ENCODE results near the gene POM121L2.

Gene POM121L2

DNA sequence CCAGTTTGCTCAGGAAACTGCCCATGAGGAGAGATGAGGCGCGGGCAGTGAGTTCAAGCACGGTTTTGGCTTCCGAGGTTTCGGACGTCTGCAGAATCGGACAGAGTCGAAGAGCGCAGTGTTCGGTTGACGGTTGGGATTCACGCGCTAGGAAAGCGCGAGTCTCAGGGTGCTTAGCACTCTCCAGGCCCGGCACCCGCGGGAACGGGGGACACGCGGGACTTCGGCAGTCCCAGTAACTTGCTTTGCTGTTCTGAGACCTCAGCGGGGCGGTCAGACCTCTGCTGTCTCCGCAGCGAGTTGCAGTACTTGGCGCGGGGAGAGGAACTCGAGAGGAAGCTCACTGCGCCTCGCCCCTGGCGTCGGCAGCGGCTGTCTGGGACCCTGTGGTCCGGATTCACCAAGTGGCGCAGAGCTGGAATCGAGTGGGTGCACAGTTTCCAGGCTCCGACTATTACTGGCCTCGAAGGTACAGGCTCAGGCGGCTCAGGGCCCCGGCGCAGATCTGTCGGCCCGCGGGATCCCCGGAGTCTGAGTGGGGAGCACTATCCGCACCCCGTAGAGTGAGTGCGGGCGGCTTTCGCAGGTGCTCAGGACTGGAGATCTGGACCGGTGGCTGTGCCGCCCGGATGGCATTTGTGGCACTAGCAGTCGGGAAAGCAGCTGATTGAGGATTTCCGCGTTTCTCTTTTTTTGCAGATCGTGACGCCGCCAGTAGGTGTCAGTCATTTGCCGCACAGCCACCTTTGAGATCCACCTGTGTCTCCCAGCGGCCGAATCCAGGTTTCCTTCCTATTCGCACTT is at the start of gene POM121L2:
TSS of gene POM121L2 (minus strand) at position 128 of the 804 bp plus-strand sequence. CDS start at position 25, 103 bp downstream.
- DNase-seq: peak; percentile 70

DNA sequence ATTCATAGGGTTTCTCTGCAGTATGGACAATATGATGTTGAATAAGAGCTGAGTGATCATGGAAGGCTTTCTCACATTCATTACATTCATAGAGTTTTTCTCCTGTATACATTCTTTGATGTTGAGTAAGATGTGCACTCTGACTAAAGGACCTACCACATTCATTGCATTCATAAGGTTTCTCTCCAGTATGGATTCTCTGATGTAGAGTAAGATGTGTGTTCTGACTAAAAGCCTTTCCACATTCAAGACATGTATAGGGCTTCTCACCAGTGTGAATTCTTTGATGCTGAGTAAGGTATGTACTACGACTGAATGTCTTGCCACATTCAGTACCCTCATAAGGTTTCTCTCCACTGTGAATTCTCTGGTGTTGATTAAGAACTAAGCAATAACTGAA is 47.2 kb upstream of the POM121L2 start:
- no peak for DNase-seq

DNA sequence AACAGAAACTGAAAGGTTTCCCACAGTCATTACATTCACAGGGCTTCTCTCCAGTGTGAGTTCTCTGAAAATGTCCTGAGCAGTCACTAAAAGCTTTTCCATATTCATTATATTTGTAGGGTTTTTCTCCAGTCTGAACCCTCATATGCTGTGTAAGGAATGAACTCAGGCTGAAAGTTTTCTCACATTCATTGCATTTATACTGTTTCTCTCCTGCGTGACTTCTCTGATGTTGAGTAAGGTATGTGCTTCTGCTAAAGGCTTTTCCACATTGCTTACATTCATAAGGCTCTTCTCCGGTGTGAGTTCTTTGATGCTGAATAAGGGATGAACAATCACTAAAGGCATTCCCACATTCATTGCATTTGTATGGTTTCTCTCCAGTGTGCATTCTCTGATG is 46.7 kb upstream of the POM121L2 start:
- DNase-seq: no peak

DNA sequence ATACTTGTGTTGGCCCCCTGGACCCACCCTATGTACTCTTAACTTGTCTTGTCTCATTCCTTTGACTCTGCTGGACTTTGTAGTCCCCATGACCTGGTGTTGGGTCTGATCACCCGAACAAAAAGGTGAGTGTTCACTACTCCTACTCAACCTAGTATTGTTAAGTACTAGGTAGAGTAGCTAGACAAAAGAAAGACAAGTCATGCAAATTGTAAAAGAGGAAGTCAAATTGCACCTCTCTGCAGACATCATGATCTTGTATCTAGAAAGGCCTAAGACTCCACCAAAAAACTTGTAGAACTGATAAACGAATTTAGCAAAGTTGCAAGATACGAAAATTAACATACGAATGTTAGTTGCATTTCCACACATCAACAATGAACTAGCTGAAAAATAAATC is 40.8 kb upstream of the POM121L2 start:
- no peak for DNase-seq

DNA sequence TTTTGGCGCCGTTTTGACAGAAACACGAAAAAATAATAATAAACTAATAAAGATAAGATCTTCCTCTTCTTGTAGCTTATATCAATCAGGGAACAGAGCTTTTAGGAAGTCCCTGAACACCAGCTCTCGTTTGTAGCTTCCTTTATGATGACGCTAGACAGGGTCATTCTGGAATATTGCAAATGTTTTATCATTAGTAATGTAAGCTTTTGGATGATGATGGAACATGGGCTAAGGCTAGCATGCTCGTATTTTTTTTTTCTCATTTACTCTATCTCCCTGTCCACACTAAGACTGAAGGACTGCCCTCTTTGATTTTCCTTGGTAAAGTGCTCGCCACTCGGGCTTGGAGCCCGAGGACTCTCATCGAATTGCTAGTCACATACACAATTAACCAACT is 22.1 kb upstream of the POM121L2 start:
- DNase-seq: no peak

DNA sequence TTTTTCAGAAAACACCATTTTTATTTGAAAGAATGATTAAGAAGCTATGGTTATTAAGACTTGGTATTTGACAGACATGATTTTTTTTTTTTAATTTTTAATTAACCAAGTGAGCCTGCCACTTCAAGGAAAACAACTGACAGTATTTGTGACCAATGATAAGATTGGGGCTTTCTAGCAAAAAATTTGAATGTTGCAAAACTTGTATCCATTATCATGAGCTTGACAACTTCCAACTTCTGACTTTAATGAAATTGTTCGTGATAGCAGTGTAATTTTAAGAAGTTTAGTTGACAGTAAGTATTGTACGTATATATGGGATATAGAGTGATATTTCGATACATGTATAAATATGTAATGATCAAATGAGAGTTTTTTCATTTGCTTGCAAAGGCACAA is 21.6 kb upstream of the POM121L2 start:
- DNase-seq: no peak

DNA sequence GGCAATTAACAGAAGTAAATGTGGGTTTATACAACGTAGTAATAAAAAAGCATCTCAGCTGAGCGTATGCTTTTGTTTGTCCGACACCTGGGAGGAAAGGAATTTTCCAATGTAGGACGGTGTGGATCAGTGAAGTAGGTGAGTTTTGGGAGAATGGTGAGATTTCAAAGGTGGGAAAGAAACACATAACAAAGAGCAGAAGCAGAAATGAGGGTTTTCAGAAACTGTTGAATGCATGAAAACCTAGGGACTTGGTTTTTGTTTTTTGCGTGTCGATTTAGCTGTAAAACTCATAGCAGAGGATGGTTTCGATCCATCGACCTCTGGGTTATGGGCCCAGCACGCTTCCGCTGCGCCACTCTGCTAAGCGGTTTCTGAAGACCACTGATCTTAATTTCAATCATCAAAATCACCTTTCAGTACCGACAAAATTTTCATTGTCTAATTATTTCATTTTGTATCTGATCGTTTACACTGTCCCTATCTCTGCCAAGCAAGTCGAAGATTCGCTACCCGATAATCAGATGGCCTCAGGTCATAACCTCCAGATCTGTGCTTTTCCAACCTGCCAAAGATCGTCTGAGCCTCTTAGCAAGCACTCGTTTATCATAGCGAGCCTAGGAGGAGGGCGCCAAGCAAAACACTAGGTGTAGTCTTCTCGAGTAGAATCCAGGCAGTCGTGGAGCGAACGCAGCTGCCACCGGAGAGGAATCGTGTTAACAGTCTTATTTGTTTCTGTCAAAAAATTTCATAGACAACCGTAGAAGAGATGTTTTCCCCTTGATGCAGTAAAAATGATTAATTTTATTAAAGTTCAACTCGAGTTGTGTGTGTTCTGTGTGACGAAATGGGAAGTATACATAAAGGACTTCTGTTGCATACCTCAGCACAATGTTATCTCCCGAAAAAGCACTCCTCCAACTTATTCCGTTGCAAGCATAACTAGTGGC is 20.9 kb upstream of the POM121L2 start:
- DNase-seq: no peak

DNA sequence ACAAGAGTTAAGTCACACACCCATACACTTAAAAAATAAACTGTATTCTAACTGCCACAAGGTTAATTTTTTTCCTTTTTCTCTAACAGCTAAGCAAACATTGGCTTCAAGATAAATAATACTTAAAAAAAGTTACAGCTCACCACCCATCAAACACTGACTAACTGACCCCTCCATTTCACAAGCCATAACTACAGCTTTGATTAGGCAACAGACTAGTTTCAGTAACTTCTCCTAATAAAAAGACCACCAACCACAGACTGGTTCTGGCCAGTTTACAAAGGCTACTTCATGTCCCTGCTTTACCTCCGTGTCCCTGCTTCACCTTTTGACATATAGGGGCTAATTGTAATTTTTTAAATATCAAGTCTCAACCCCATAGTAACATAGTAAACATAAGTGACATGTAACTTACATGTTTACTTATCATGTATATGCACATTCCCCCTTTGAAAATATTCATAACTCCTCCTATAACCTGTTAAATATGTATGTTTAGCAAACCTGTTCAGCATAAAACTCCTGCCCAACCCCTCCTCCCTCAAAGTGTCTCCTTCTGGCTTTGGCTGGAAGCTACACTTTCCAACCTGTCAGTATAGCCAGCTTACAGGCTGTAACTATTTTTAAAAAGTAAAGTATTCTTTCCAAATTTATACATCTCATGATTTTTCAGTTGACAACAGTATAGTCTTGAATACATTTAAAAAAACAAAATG is 15.1 kb upstream of the POM121L2 start:
- no peak for DNase-seq

DNA sequence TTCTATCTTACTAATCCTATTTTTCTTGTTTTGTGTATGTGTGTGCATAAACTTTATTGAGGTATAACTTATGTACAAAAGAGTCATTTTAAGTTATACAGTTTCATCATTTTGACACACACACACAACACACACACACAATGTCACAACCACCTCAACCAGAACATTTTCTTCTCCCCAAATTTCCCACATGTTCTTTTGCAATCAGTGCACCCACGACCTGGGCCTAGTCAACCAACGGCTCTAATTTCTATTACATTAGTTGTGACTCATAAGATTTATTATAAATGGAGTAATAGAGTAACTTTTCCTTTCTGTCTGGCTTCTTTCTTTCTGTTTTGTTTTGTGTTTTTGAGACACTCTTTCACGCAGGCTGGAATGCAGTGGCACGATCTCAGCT is 9.8 kb upstream of the POM121L2 start:
- DNase-seq: no peak

DNA sequence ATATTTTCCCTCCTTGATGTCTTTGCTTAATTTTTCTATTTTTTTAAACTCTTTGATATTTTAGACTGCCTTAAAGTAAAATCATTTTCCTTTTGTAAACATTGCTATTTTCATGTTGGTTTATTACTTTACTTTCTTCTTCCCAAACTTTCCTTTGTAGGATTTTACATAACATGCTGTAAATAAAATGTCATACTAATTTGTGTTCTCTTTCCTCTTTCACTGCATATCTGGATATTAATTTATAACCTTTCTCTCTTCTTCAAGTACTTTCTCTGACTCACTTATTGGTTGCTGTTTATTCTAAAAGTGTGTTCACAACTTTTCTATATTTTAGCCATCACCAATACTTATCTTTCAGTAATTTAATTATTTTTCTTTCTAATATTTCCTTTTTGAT is 9.3 kb upstream of the POM121L2 start:
- DNase-seq: no peak

DNA sequence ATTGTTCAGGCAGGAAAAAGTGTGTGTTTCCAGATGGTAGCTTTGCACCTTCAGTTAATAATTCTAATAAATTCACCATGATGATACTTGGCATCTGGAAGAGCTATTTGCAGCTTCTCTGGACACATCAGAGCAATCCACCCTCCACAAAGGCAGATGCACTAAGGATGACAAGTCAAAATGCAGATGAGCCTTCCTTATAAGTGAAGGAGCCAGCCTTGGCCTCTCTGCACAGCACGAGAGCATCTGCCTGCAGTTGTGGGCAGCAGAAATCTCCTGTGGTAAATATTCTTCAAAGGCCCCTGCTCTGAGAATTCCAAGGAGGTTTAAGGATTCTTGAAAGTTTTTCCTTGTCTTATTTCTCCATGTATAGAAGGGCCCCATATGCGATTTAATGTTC is 6.9 kb upstream of the POM121L2 start:
- DNase-seq: no peak

DNA sequence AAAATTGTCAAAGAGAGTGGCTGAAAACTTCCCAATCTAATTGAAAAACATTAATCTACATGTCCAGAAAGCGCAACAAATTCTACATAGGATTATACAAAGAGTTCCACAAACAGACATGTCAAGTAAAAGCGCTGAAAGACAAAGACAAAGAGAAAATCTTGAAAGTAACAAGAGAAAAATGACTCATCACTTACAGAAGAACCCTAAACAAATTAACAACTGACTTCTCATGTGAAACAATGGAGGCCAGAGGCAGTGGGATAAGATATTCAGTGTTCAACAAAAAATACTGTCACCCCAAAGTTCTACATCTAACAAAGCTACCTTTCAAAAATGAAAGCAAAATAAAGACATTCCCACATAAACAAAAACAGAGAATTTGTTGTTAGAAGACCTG is 2.0 kb upstream of the POM121L2 start:
- no peak for DNase-seq

DNA sequence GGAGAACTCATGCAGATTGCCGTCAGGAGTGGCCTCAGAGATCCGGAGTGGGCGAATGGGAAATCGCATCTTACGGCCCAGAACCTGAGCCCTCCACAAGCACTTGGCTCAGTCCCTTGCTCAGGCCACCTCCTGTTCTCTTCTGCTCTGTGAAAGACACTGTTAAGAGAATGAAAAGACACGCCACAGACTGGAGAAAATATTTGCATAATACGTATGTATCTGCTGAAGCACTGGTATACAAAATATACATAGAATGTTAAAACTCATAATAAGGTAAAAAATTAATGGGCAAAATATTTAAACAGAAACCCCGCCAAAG is 838 bp upstream of the POM121L2 start:
- no peak for DNase-seq

DNA sequence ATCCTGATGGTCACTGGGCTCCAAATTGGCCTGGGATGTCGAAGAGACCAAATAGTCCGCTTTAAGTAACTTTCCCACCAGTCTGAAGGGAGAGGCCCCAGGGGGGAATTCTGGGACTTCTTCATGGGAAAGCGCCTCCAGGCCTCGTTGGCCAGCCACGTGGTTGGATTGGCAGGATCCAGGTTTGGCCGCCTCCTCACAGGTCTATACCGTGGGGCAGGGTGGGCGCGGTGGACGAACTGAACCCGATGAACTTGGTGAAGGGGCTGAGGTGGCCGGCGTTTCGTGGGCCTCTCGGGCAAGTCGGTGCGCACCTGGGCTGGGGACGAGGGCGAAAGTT is 297 bp downstream of the POM121L2 start:
- no peak for DNase-seq

DNA sequence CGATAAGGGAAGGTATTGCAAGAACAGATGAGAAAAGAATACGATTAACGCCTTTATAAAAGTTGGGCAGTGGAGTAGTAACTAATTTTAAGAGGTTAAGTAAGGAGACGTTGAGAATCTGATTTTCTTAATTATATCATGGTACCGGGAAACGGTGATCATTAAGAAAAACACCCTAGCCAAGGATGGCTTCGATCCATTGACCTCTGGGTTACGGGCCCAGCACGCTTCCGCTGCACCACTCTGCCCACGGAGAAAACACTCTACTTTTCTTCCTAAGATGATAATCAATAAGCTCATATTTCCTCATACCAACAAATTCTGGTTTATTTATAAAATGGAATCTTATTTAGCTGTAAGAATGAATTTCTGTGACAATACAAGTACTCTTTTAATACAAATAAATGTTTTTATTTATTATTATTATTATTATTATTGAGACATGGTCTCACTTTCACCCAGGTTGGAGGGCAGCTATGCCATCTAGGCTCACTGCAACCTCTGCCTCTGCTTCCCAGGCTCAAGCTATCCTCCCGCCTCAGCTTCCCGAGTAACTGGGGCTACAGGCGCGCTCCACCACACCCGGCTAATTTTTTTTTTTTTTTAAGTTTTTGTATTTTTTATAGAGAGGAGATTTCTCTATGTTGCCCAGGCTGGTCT is 8.3 kb downstream of the POM121L2 start:
- no peak for DNase-seq

DNA sequence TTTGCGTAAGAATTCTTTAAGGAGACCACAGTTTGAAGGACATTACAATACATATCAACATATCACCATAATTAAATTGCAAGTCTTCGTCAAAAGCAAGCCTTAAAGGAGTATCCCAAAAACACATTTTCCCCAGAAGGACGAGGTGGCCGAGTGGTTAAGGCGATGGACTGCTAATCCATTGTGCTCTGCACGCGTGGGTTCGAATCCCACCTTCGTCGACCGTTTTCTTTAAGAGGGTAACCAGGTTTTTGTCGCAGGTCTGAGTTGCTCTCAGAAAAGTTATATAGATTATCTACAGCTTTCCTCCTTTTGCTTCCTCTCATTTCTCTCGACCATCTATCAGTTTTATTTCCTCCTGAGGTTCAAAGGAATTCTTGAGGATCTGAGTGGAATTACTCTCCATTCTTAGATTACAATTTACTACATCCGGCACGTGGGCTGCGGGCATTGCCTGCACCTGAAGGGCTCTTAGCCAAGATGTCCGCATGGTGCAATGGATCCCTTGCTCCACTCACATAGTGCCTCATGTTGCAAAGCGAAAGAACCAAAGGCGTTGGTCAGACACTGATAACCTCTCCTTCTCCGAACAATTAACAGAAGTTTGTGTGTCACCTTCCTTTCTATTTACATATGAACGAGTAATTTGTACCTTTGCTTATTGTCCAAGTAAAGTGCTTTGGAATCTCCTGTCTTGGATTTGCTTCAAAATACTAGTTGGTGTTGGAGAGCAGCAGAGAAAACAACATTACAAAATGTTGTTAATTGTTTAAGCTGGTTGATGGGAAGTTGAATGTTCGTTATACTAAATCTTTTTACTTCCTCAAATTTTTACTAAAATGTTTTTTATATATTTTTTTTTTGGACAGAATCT is 14.0 kb downstream of the POM121L2 start:
- DNase-seq: no peak

DNA sequence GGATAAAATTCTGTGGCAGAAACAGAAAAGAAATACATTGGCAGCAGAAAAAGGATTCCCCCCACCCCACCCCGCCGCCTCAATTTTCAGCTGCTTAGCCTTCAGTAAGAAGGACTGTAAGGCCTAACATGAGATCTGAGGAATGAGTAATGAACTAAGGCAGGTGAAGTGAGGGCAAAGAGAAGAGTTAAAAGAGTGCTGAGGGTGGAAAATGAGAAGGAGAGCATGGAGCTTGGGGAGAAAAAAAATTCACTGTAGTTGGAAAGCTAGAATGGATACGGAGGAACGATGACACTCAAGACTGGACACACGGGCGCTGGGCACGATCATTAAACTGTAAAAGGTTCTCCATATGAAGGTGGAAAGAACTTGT is 14.6 kb downstream of the POM121L2 start:
- no peak for DNase-seq

DNA sequence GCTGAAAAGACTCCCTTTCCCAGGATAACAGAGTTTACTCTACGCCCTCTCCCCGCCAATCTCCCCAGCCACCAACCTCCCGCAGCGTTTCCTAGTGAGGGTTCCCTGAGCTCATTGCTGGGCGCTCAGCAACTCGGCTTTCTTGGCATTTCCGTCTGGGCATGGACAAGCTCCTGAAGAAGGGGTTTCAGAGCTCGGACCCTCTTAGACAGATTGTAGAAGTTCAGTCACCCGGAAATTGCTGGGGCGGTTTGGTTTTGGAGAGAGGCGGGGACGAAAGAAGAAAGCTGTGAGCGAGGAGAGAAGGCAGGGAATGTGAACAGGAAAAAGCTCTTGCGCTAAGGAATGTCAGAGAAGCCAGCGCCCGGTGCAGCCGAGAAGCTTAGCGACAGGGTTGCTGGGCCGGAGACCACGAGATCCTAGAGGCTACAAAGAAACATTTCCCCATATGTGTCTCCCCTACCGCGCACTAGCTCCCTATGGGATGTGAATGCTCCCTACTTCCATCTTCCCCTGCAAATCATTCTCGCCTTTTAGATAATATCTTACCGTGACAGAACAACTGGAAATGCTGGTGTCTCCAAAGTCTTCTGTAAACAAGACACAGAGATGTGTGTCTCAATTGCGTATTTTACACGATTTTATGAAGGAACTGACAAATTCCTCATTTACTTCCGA is 15.8 kb downstream of the POM121L2 start:
- DNase-seq: no peak

DNA sequence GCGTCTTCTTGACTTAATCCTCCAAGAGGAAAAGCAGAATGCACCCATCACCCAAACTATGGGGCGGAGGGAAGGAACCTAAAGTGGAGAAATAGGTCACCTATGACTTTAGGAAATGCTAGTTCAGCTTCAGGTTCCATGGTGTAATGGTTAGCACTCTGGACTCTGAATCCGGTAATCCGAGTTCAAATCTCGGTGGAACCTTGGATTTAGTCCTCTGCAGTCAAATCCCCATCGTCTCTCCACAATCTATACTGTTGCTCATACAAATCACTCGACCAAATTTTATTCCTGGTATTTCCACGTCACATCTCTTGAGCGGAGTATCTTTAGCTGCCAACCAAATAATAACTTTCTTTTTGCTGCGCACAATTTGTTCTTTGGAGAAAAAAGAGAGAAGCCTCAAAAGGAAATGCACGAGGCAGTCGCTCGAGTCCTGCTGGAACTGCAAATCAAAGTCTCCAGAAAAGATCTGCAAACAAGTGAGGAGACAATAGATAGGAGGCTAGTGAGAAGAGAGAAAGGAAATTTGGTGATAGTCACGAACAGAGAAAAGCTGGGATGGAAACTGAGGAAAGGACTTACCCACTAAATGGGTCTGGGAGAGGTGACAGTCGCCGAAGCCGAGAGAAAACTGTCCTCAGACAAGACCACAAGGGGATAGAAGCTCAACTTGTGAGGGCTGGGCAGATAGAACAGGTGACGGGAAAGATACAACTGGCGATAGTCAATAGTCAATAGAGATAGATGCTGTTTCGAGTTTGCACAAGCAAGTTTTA is 16.6 kb downstream of the POM121L2 start:
- DNase-seq: no peak

DNA sequence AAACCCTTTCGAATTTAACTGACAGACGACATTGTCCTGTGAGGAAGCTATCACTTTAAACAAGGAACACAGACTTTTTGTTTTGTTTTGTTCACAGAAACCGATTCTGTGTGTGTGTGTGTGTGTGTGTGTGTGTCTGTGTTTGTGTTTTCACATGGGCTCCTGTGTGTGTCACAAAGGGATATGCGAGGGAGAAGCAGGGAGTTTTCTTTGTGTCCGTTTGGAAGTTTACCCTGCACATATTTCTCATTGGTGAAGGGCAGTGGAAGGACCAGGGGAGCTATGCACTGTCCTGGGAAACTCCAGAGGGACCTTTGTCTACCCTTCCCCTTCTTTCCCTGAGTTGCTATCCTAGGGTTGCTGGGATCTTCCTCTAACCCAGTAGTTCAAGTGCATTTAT is 17.7 kb downstream of the POM121L2 start:
- no peak for DNase-seq
